HG03558 (cell line): Measurements from ENCODE around the gene SLIT3.

Experiments
- ATAC-seq: cut with Tn5 transposase; IDR thresholded peaks from one replicate; pipeline ENCODE4 v1.9.1; 2021; ENCODE audit warnings: moderate number of reproducible peaks; ENCODE audit not compliant: unreplicated experiment; ENCODE audit errors: extremely low read depth

Gene SLIT3

DNA sequence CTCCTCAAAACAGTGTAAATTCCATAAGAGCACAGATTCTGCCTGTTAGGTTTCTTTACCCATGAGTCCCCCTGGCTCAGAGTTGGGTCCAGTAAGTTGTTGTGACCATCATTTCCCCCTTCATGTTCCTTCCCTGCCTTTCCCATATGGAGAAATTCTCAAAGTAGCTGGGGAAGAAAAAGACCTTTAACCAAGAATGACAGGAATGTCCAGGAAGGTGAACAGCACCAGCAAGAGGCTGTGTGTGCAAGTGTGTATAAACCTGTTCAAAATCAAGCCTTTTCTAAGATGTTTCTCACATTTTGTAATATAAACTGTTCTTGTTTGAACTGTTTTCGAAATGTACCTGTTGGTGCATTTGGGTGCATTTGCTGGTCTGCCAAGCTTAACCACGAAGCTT, 238.2 kb downstream of the SLIT3 start:
- ATAC-seq, result no peak

DNA sequence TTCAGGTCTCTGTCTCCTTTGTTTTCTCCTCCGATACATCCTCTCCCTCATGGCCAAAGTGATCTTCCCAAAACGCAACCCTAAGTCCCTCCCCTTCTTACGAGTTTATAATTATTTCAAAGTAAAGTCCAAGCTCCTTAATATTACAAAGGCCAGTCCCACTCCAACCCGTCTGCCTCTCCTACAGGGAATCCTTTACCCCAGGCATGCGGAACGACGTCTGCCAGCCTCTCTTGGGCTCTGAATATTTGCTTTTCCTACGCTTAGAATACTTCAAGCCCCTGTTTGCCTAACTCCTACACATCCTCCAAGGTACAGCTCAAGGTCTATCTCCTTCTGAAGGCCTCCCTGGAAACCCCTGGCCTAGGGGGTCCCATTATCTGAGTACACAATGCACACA, 246.4 kb downstream of the SLIT3 start:
- no peak for ATAC-seq

DNA sequence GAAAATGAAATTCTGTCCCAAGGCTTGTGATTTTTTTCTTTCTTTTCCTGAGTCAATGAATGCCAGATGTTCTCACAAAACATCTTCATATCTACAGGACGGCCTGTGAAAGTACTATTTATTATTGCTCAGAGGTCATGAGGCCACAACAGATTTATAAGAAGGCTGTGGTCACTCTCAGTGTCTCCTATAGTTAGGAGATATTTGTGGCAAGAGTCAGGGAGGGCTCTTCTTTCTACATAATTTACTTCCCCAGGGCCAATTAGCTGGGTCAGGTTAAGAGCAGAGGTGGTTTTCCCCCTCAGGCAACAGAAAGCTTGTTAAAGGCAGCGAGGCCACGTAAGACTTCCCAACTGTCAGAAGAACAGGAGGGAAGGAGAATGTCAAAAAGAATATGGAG, 248.7 kb downstream of the SLIT3 start:
- no peak for ATAC-seq

DNA sequence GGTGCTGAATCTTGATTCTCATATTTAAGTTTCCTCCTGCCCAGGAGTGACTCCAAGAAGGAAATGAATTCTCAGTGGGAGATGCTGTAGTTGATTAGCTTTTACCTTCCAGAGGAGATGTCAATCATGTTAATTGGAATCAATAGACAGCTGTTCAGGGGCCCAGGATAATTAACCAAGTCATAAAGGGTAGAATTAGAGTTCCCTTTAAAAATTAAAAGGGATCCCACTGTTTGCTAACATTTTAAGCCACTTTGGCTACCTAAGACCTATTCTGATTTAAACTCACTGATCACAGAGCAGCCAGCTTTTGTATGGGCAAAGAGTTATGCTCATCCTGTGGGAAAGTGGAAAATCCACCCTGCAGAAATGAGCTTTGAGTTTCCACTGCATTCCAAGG, 249.6 kb downstream of the SLIT3 start:
- no peak for ATAC-seq

DNA sequence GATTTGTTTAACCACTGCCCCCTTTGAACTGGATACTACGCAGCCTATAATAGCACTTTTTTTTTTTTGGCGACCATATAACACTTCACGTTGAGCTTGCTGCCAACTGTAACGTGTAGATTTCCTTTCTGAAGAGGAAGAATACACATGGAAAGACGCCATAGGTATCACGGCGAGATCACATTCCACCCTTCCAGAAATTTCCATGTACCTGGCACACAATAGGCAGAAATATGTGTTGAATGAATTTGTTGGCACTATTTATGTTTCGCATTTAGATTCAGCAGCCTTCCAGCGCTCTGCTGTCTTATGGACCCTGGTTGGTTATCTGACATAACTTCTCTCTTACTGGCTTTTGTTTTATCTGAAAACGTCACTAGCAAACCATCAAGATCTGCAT, 250.3 kb downstream of the SLIT3 start:
- ATAC-seq, result no peak

DNA sequence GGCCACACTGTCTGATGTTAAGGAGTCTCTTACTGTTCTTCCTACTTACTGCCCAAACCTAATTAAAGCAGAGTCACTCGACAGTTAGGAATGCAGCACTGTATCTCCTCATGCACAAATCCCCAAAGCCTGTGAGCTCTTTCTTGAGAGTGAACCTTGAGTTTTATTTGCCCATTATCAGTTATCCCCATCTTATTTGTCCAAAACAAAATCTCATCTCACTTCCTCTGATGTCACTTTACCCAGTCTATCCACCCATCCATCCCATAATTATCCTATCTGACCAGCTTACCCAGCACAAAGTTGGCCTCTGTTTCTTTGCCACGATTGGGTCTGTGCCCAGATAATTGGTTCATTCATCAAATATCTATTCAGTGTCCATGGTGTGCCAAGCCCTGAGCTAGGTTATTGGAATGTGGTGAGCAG, 250.8 kb downstream of the SLIT3 start:
- no peak for ATAC-seq

DNA sequence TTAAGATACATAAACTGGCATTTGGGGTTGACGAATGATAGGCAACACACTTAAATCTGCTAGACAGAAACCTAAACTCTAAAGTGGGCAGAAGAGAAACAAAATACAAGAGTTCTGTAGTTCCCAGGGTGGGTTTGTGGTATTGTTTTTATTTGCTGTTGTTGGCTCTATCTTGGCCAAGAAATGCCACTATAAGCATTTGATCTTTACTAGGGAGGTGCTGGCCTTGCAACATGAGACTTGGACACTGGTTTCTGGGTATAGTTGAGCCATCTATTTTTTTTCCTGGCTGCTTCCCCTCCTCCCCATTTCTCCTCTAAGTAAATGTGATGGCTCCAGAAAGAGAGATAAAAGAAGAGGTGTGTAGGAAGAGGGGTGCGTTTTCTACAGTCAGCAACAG, 251.2 kb downstream of the SLIT3 start:
- no peak for ATAC-seq

DNA sequence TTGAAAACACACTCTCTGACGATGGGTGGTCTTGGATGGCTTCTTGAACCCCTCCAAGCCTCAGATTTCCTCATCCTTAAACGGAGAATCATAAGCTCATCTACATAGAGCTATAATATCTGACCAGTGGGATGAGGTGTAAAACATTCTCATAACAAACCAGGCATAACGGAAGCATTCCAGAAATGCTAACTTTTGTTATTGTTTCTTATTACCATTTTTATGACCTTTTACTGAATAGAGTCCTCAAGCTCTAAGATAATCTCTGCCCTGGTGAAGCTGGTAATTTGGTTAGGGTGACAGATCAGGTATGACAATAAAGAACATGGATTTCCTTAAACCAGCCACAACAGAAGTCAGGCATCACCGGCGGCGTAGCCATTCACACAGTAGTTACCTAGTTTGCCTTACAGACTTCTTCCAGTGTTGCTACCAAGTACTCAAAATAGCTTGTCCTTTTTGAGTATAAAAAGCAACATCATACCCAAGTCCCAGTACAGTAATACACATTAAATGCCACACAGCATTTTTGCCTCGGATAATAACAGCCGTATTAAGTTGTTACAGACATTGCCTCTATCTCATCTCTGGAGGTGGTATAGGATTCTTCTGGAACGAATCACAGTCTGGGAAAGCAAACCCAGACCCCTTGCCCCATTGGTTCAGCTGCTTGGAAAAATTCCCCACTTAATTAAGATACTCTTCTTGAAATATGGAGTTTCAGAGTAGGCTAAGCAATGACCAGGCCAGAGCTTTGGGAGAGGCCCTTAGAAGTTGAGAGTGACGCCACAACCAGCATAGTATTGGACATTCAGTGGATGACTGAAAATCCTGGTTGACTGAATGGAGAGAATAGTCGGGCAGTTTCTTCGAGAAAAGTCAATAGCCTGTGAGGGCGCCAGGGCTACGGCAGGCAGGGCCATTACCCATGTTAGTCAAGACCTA, 252.5 kb downstream of the SLIT3 start:
- ATAC-seq, result no peak

DNA sequence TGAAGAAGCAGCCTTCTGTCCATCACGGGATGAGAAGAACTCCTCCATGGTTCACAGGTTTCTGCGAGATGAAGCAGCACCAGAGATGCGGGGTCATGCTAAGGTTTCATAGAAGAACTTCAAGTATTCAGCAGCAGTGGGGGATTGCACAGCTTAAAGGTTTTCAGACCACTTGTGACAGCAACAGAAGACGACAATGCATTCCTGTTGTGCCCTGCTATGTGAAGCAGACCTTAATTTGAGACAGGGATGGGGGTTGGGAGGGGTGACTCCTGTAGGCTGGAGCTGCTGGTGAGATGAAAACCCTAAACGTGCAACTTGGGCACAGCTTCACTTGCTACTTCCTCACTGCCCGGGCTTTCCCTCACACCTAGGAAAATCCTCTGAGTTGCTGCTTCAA, 256.0 kb downstream of the SLIT3 start:
- ATAC-seq, result no peak

DNA sequence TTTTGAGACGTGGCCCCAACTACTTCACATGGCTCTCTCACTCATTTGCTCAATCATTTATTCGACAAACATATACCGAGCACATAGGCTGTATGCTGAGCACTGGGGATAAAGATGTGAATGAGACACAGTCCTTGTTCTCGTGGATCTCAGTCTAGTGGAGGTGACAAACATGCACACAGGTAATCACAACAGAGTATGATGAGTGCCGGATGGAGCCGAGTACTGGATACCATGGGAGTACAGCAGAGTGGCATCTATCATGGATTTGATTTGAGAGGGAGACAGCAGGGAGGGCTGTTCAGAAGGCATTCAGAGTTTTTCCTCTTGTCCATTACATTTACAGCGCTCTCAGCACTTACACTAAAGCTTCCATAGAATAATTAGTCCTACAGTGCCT, 259.8 kb downstream of the SLIT3 start:
- no peak for ATAC-seq

DNA sequence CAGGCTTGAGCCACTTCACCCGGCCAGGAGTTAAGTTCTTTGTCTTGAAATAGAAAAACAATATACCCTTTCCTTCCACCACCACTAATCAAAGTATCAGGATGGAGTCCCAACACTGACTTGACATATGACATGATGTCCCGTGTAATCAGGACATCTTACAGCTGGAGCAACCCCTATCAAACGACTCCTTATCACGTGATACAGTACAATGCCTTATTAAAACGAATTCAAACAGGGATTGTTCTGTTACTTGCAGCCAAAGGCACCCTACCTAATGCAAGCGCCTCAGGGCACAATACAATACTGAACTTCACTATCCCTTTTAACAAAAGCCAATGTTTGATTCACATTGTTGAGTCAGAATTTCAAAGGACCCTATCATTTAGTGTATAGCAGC, 261.3 kb downstream of the SLIT3 start:
- ATAC-seq, result no peak

DNA sequence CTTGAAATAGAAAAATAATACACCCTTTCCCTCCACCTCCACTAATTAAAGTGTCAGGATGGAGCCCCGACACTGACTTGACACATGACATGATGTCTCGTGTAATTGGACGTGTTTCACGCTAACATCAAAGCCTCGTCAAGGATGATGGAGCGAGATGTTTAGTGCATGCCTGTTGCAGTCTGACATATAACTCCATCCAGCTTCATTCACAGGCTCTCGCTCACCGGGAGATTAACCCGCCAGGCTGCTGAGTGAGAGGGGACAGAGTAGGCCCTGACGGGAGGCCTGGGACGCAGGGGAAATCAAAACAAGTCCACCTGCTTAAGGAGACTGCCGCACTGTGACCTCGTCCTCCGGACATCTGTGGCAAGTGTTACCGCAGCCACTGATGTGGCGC, 263.5 kb downstream of the SLIT3 start:
- ATAC-seq, result no peak

DNA sequence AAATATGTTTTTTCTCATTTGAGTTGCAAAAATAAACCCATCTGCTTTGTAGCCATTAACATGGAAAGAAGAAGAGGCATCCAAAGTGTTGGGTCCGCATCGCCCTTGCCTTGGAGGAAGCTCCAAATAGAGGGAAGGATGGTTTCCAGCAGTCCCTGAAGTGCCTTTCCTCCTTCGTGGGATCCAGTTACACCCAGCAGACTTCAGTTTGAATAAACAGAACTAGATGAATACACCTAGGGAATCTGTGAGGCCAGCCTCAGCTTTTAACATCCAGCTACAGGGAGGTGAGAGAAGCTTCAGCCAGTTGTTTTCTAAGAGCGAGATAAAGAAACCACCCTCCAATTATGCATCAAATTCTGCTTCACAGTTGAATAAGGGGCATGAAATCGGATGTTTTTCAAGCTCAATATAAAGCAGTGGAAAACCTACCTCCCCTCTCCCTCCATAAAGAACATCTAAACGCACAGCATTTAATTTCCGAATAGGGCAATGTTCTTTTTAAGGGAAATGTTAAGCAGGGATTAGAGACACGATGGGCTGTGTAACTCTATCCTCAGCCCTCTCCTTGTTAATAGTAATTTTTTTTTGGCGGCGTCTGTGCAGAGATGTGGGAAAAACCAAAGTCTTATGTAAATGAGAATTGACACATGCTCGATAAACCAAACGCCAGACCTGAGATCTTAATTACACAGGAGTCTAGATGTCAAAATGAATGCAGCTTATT, 264.7 kb downstream of the SLIT3 start:
- no peak for ATAC-seq

DNA sequence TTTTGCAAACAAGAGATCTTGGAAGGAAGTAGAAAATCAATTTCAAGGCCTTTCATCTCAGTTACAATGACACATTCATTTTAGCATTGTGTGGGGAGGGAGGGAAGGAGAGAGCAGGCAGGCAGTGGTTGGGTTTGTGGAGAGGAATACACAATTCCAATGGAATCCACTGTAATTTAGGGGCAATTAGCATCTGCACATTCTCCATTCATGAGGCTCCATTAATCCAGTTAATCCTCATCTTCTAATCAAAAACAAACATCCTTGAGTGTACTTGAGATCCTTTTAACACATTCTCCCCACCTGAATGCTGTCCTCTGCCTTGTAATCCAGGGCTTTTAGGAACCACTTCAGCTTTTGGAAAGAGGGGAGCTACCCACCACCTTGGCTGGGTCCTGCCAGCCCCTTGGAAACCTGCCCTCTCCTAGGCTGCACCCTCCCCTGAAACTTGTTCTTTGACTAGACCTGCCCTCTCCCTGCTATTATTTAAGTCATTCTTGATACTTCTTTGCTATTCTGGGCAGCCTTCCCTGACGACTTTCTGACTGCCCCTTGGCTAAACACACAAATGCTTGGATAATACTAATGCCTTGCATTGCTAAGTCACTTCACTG, 271.2 kb downstream of the SLIT3 start:
- no peak for ATAC-seq

DNA sequence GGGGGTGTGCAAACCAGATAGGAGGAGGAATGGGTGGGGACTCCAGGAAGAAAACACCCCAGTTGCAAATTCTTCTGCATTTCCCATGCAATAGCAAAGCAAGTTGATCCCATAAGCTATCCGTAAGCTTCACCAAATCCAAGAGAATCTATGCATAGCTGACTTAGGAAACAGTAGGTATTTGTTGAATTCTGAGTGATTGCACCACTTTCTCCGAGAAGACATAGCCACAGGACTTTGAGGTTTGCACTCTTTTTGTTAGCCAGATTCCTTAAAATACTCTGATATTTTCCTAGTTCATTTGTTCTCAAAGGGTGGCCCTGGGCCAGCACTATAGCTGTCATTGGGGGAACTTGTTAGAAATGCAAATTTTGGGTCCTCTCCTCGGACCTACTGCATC, 271.9 kb downstream of the SLIT3 start:
- ATAC-seq, result no peak

DNA sequence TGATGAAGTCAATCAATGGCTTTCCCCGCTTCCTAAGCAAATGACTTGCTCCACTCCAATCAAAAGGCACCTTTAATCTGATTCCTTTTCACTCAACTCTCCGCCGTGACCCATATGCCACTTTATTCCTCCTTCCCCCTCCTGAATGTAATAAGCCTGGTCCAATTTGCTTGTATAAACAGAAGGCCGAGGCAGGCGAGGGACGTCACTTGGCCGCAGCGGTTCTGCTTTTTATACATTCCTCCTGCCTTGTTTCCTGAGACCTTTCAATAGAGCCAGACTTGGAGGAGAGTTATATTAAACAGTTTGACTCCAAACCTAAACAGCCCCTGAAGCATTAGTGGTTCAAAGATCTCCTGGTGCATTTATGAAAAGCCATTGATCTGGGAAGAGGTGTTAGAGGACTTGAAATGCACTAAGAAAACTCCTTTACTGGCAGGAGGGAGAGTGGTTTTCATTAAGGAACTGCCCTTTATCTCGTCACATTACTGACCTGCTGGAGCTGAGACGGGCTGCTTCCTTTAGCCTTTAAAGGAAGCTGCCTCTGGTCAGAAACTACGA, 273.4 kb downstream of the SLIT3 start:
- no peak for ATAC-seq

DNA sequence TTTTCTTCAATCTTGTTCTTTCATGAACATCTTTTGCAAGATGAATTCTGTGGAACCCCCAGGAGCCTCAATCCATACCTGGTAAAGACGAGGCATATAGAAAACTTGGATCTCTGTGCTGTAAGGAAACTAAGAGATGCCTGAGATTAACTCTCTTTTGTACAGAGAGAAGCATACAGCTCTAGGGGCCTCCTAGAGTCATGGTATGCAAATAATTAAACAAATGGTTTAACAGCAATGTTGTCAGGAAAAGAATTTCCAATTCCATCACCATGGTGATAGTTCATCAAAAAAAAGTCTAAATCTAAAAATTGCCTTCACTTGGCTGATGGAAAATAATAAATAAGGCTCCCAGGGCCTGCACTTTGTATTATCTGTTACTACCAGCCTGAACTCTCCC, 275.4 kb downstream of the SLIT3 start:
- no peak for ATAC-seq

DNA sequence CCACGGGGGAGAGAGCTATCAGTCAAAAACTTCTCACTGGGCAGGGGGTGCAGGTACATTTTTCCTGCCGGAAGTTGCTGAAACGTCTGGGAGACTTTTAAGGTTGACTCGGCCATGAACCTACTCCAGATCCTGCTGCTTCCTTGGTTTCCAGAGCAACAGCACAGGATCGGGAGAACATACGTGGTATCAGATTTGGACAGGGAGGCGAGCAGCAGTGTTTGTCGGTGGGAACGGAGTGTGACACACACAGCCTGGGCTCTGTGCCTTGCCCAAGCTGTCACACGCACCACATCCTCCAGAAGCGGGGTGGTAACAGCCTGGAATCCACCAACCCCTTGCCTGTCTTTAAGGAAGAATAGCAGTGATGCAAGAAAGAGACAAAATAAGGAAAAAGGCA, 276.5 kb downstream of the SLIT3 start:
- no peak for ATAC-seq

DNA sequence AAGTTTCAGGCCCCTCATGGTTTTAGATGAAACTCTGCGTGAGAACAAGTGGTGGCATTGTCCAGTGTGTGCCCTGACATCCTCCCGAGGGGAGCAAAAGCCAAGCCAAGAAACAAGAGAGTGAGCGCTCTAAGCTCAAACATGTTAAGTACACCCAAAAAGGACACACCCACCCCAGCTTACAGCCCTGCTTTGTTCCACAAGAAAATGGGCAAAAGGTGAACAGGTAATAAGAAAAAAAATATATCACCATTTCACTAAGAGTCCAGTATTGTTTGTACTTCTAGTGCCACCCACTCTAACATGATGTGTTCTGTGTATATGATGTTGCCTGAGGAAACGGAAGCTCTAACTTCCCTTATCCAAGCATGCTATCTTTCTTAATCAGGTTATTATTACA, 278.2 kb downstream of the SLIT3 start:
- ATAC-seq, result no peak

DNA sequence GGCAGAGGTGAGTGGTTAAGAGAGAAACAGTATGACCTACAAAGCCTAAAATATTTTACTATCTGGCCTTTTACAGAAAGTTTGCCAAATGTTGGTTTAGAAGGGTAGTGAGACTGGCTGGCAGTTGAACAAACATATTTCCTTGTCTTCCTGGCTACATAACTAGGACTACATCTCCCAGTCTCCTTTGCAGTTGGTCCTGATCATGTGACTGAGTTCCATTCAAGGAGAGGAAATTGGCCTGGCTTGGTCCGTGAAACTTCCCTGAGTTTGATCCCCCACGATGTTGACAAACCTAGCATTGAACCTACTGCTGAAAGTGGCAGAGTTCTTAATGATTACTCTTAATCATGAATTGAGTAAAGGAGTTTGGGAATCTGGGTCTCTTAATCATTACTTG, 280.8 kb downstream of the SLIT3 start:
- no peak for ATAC-seq

DNA sequence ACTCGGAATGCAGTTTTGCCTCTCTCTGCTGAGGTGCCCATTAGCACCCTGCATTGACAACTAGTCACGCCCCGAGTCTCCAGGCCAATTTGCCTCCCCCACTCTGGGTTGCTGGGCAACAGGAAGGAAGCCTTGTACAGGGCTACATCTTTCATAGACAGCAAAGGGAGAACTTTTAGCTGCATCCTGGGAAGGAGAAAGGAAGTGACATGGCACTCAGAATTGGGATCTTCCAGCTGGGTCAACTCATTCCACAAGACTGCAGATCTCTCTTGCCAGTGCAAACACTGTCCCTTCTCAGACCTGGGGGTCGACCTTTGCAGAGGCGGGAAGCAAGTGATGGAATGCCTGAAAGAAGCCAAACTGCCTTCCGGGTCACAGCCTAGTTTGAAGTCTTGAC, 282.0 kb downstream of the SLIT3 start:
- no peak for ATAC-seq
